Activated CD4-positive, alpha-beta T cell treated with anti-CD3 and anti-CD28 coated beads for 4 hours (primary cell): ENCODE measurements around the gene KMT2B.
A peak's percentile ranks its signal among the peaks of the same experiment; 100 is the strongest.
"Not testable (repeated sequence)": the region's sequence is repeated elsewhere in the genome, so short reads cannot be mapped to it uniquely, and the experiment has no call there.

ENCODE experiments used
- DNase-seq, 2 donors: peaks; one replicate each; pipeline ENCODE4 v3.0.0-alpha.2; 2020

Gene KMT2B

GRCh38 chr19:35713506-35713850, 4.3 kb upstream of the KMT2B start:
- no peak for DNase-seq

GRCh38 chr19:35713904-35714495, 3.8 kb upstream of the KMT2B start:
- no peak for DNase-seq

- DNase-seq = no peak
Observed at GRCh38 chr19:35714601-35715354, 3.0 kb upstream of the KMT2B start.

- DNase-seq = no peak
Observed at GRCh38 chr19:35715355-35715809, 2.4 kb upstream of the KMT2B start.

GRCh38 chr19:35715981-35716800, 1.6 kb upstream of the KMT2B start:
- DNase-seq = peak in 1 of 2 donors; percentile 19

DNA sequence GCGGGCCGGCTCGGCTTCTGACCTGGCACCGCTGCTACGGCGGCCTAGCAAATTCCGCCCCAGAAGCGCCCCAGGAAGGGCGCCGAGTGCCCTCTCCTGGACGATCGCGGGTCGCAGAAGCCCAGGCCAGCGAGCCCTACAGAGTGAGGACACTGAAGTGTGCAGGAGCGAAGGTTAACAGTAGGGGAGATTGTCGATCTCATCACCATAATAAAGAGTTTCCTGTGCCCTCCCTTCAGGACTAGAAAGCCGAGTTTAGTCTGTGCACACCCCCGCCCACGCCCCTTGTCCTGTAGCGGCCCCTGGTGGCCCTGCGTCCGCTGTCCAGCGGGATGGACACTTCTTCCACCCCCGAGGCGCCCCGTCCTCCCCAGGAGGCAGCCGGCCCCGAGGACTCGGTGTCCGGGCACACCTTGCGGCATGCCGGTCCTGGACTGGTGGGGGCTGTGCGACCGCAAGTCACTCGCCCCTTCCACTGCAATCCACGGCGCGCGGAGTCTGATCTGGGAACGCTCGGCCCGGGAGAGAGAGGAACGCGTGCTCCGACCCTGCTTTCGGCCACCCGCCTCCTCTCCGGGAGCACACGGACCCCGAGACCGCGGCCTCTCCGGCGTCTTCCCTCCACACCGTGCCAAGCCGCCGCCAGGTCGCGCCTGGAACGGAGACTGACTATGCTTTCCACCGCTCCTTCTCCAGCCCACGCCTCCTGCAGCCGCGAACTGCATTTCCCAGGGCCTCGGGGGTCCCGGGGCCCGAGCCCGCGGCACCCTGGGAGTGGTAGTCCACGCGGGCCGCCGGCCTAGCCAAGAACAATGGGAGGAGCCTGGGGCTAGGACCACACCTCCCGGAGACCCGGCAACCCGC, 770 bp upstream of the KMT2B start:
- DNase-seq = peak; percentile 95 to 98

GRCh38 chr19:35718345-35719041, 690 bp downstream of the KMT2B start:
- peak; percentile 56 to 71 for DNase-seq

- DNase-seq = no peak
Observed at GRCh38 chr19:35719402-35720162, 1.8 kb downstream of the KMT2B start.

GRCh38 chr19:35720163-35720524, 2.3 kb downstream of the KMT2B start:
- no peak for DNase-seq

- no peak for DNase-seq
Observed at GRCh38 chr19:35720648-35721047, 2.8 kb downstream of the KMT2B start.

GRCh38 chr19:35721374-35721773, 3.6 kb downstream of the KMT2B start:
- no peak for DNase-seq

DNA sequence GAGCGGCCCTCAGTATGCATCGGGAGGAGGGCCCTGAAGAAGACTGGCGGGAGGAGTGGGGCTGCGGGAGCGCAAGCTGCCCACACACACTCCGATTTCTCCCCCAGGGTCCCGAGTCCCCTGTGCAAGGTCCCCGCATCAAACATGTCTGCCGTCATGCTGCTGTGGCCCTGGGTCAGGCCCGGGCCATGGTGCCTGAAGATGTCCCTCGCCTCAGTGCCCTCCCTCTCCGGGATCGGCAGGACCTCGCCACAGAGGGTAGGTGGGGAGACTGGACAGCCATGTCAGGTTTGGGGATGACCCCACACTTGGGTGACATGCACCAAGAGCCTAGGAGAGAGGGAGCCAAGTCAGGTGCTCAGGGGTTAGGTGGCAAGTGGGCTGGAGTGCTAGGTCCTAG, 4.7 kb downstream of the KMT2B start:
- DNase-seq = no peak

DNA sequence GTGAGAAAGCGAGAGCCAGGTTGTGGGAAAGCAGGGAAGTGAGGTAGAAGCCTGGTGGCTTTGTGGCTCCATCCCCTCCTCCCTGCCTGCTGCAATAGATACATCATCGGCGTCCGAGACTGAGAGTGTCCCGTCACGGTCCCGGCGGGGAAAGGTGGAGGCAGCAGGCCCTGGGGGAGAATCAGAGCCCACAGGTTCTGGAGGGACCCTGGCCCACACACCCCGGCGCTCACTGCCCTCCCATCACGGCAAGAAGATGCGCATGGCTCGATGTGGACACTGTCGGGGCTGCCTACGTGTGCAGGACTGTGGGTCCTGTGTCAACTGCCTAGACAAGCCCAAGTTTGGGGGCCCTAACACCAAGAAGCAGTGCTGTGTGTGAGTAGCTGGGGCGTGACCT, 5.1 kb downstream of the KMT2B start:
- DNase-seq = no peak

DNA sequence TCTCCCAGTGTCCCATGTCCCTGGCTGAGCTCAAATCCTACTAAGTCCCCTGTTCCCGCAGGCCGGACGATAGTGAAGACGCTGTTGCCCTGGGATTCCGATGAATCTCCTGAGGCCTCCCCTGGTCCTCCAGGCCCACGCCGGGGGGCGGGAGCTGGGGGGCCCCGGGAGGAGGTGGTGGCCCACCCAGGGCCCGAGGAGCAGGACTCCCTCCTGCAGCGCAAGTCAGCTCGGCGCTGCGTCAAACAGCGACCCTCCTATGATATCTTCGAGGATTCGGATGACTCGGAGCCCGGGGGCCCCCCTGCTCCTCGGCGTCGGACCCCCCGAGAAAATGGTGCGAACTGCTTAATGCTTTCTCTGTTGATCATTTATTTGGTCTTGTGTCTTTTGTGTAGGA, 5.9 kb downstream of the KMT2B start:
- no peak for DNase-seq

DNA sequence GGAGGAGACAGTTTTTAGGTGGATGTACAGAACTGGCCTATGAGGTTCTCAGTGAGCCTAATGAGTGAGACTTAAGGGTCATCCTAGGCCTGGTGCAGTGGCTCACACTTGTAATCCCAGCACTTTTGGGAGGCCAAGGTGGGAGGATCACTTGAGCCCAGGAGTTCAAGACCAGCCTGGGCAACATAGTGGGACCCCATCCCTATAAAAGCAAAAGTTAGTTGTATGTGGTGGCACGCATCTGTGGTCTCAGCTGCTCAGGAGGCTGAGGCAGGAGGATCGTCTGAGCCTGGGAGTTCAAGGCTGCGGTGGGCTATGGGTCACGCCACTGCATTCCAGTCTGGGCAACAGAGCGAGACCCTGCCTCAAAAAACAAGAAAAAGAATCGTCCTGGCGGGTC, 6.3 kb downstream of the KMT2B start:
- not testable (repeated sequence) for DNase-seq

- no peak for DNase-seq
Observed at GRCh38 chr19:35724560-35724959, 6.8 kb downstream of the KMT2B start.

- no peak for DNase-seq
Observed at GRCh38 chr19:35725216-35725861, 7.5 kb downstream of the KMT2B start.

DNA sequence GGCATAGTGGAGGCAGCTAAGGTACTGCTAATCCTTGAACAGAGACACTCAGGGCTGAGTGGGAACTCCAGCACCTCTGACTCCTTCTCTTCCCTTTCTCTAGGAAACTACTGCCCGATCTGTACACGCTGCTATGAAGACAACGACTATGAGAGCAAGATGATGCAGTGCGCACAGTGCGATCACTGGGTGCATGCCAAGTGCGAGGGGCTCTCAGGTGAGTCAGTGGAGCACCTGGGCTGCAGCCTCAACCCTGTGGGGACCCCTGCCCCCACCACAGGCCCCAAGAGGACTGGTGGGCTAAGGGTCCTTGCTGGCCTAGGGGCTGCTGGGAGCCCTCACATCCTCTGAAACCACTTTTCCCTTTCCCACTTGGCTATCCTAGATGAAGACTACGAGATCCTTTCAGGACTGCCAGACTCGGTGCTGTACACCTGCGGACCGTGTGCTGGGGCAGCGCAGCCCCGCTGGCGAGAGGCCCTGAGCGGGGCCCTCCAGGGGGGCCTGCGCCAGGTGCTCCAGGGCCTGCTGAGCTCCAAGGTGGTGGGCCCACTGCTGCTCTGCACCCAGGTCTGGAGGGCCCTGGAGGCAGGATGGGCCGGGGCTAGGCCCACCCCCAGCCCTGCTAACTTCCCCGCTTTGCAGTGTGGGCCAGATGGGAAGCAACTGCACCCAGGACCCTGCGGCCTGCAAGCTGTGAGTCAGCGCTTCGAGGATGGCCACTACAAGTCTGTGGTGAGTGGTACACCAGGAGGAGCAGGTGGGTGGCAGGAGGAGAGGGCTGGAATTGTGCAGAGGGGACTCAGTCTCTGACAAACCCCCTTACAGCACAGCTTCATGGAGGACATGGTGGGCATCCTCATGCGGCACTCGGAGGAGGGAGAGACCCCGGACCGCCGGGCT, 9.5 kb downstream of the KMT2B start:
- DNase-seq = no peak

GRCh38 chr19:35727956-35728706, 10.3 kb downstream of the KMT2B start:
- no peak for DNase-seq
